Measurements from ENCODE around the gene PTPRC. TPM values are rescaled to one million over a fixed set of nuclear protein-coding genes. Genes with fewer than 3 reads are reported as not detected.

PTPRC gene
- total RNA-seq, 1 donor from 2014 or later = 33.4 TPM

DNA sequence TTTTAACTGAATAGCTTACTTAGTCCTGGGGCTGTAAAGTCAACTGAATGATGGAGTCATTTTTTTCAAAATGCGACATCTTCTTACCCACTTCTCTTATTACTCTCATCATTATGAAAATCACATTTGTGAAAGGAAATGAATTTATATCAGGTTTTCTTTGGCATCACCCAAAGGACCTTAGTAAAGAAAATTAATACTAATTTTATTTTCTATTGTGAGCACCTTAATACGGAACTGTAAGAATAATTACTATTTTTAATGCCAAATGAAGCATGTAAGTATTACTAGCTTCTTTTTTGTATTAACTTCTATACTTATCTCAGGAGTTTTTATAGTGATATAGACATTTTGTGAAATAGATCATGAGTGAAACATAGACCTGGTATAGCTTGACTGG lies 30.9 kb downstream of the PTPRC start:
- intact Hi-C loops (cut with DNase I) = no loop called here
- Histone ChIP-seq H3K4me3 (no peak overlapping the region), H3K9me3 (no peaks in the 10 kb centered on the region), H3K27ac (no peak overlapping the region), H3K36me3 (no peaks in the 10 kb centered on the region), H3K4me1 (no peaks in the 10 kb centered on the region), H3K27me3 (no peaks in the 10 kb centered on the region)
- TF ChIP-seq POLR2A (IDR thresholded peaks at IDR 0.05) (no peak), POLR2AphosphoS5 (IDR thresholded peaks at IDR 0.05; ENCODE audit: insufficient read depth in 1 of 2, low read depth in 1 of 2) (no peak)
- TF ChIP-seq, protein P1, sequence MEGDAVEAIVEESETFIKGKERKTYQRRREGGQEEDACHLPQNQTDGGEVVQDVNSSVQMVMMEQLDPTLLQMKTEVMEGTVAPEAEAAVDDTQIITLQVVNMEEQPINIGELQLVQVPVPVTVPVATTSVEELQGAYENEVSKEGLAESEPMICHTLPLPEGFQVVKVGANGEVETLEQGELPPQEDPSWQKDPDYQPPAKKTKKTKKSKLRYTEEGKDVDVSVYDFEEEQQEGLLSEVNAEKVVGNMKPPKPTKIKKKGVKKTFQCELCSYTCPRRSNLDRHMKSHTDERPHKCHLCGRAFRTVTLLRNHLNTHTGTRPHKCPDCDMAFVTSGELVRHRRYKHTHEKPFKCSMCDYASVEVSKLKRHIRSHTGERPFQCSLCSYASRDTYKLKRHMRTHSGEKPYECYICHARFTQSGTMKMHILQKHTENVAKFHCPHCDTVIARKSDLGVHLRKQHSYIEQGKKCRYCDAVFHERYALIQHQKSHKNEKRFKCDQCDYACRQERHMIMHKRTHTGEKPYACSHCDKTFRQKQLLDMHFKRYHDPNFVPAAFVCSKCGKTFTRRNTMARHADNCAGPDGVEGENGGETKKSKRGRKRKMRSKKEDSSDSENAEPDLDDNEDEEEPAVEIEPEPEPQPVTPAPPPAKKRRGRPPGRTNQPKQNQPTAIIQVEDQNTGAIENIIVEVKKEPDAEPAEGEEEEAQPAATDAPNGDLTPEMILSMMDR (IDR thresholded peaks at IDR 0.05) = no peak
- no peak for DNase-seq (ENCODE audit: extremely low spot score in 2 of 2)

DNA sequence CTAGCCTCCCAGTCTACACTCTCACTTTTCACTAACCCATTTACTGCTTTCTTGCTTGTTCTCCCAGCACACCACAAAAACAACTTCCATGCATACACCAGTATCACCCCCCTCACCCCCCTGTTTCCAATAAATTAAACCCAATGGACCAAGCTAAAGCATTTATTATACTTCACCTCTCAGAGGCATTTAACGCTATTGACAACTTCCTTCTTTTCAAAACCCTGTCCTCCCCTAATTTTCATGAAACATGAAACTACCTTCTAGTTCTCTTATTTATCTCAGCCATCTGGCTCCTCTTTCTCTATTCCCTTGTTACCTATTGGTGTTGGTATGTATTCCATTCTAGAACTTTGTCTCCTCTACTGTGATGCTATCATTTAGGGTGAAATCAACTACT lies 32.3 kb downstream of the PTPRC start:
- Histone ChIP-seq H3K27me3 (no peaks in the 10 kb centered on the region), H3K4me3 (no peak overlapping the region), H3K9me3 (no peaks in the 10 kb centered on the region), H3K4me1 (no peaks in the 10 kb centered on the region), H3K36me3 (no peaks in the 10 kb centered on the region), H3K27ac (no peak overlapping the region)
- DNase-seq (ENCODE audit: extremely low spot score in 2 of 2) = no peak
- no peak for TF ChIP-seq POLR2AphosphoS5 (IDR thresholded peaks at IDR 0.05; ENCODE audit: insufficient read depth in 1 of 2, low read depth in 1 of 2)
- TF ChIP-seq, protein P1 (IDR thresholded peaks at IDR 0.05) = no peak
- TF ChIP-seq POLR2A (IDR thresholded peaks at IDR 0.05) = no peak
- intact Hi-C loops (cut with DNase I) = no loop called here

DNA sequence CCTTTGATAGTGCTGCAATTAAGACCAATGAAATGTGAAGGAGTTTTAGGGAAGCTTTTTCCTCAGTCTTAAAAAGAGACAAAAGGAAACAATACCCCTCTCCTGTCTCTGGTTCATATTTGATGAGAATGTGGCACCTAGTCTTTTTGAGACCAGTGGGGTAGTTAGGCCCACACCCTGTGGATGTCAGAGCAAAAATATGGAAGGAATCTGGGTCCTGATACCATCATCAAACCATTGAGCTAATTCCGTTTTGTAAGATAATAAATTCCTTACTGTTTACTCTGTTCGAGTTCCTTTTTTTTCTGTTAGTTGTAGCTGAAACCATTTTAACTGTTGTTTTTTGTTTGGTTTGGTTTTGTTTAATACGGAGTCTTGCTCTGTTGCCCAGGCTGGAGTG lies 33.3 kb downstream of the PTPRC start:
- Histone ChIP-seq H3K4me3 (no peak overlapping the region), H3K27ac (no peak overlapping the region), H3K36me3 (no peaks in the 10 kb centered on the region), H3K27me3 (no peaks in the 10 kb centered on the region), H3K4me1 (no peaks in the 10 kb centered on the region), H3K9me3 (no peaks in the 10 kb centered on the region)
- DNase-seq (ENCODE audit: extremely low spot score in 2 of 2) = no peak
- intact Hi-C loops (cut with DNase I) = no loop called here
- TF ChIP-seq POLR2AphosphoS5 (IDR thresholded peaks at IDR 0.05; ENCODE audit: insufficient read depth in 1 of 2, low read depth in 1 of 2) (no peak), POLR2A (IDR thresholded peaks at IDR 0.05) (no peak)
- TF ChIP-seq, protein P1 (IDR thresholded peaks at IDR 0.05) = no peak

DNA sequence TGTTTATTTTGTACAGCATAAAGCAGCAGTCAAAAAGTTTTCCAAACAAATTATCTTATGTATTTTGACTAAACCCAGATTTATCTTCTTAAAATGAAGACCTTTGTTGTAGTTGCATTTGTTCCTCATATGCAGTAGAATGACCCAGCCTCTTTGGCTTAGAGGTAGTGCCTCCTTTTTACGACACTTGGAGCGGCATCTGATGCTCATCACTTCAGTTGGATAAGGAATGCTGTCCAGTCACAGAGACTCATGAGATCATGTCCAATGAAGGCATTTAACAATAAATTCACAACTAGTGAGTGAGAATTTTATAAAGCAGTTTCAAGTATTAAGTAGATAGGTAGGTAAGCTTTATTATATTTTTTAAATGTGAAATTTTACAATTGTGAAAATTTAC lies 35.2 kb downstream of the PTPRC start:
- no peaks in the 10 kb centered on the region for H3K4me1 ChIP-seq
- TF ChIP-seq POLR2AphosphoS5 (IDR thresholded peaks at IDR 0.05; ENCODE audit: insufficient read depth in 1 of 2, low read depth in 1 of 2) (no peak), POLR2A (IDR thresholded peaks at IDR 0.05) (no peak)
- TF ChIP-seq, protein P1 (IDR thresholded peaks at IDR 0.05) = no peak
- intact Hi-C loops (cut with DNase I) = no loop called here
- no peak overlapping the region for H3K4me3 ChIP-seq
- no peak overlapping the region for H3K27ac ChIP-seq
- no peaks in the 10 kb centered on the region for H3K27me3 ChIP-seq
- no peaks in the 10 kb centered on the region for H3K36me3 ChIP-seq
- H3K9me3 ChIP-seq = no peaks in the 10 kb centered on the region
- DNase-seq (ENCODE audit: extremely low spot score in 2 of 2) = no peak

DNA sequence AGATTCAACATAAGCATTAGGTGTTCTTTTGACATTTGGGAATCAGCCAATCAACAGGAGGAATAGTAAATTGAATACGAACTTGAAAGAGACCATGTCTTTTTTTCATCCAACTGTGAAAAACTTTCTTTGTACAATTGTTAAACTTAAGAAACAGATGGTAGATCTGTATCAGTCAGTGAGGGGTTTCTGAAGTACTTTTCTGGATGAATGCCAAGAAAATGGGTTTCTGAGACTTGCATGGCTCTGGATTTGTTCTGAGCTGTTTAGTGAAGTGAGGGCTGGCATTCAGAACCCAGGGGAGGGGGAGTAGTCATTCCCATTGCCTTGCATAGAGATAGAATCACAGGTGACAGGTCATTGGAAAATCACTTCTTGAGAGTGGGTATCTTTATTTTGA lies 37.4 kb downstream of the PTPRC start:
- intact Hi-C loops (cut with DNase I) = no loop called here
- Histone ChIP-seq H3K9me3 (no peaks in the 10 kb centered on the region), H3K27me3 (no peaks in the 10 kb centered on the region)

More for the DNA sequence above, 37.4 kb downstream of the PTPRC start:
- no peaks in the 10 kb centered on the region for H3K36me3 ChIP-seq
- H3K27ac ChIP-seq = no peak overlapping the region
- H3K4me3 ChIP-seq = no peak overlapping the region
- TF ChIP-seq, protein P1 (IDR thresholded peaks at IDR 0.05) = no peak
- no peak for TF ChIP-seq POLR2A (IDR thresholded peaks at IDR 0.05)
- TF ChIP-seq POLR2AphosphoS5 (IDR thresholded peaks at IDR 0.05; ENCODE audit: insufficient read depth in 1 of 2, low read depth in 1 of 2) = no peak
- DNase-seq (ENCODE audit: extremely low spot score in 2 of 2) = no peak
- H3K4me1 ChIP-seq = no peaks in the 10 kb centered on the region

Measured in vagina (tissue), 2 donors.